Parathyroid adenoma (tissue), 2 donors: ENCODE measurements around the gene NEXN.

Source experiments
- H2AFZ ChIP-seq: fragments of 300-600 bp; sonication (generic); one replicate; pipeline ENCODE4 v1.7.0; 2017; ENCODE audit warnings: antibody characterized with exemption, mild to moderate bottlenecking
- H3K27ac ChIP-seq: fragments of 300-600 bp; sonication (generic); one replicate; pipeline ENCODE4 v1.7.0; 2017
- H3K27me3 ChIP-seq: fragments of 300-600 bp; sonication (generic); one replicate; pipeline ENCODE4 v1.7.0; 2017; ENCODE audit warnings: low read length; ENCODE audit not compliant: control insufficient read depth, insufficient read depth
- H3K36me3 ChIP-seq: fragments of 300-600 bp; sonication (generic); one replicate; pipeline ENCODE4 v1.7.0; 2017; ENCODE audit warnings: low read length; ENCODE audit not compliant: control insufficient read depth, insufficient read depth
- H3K4me1 ChIP-seq: fragments of 300-600 bp; sonication (generic); one replicate; pipeline ENCODE4 v1.7.0; 2017; ENCODE audit warnings: control low read depth
- H3K4me2 ChIP-seq: fragments of 300-600 bp; sonication (generic); one replicate; pipeline ENCODE4 v1.7.0; 2017; ENCODE audit warnings: low read length
- H3K4me3 ChIP-seq: fragments of 300-600 bp; sonication (generic); one replicate; pipeline ENCODE4 v1.7.0; 2017; ENCODE audit warnings: low read depth, low read length
- H3K79me2 ChIP-seq: fragments of 300-600 bp; sonication (generic); one replicate; pipeline ENCODE4 v1.7.0; 2017; ENCODE audit warnings: control low read depth
- H3K9ac ChIP-seq: fragments of 300-600 bp; sonication (generic); one replicate; pipeline ENCODE4 v1.7.0; 2017; ENCODE audit warnings: mild to moderate bottlenecking
- H3K9me3 ChIP-seq: fragments of 300-600 bp; sonication (generic); one replicate; pipeline ENCODE4 v1.7.0; 2017; ENCODE audit warnings: low read length; ENCODE audit not compliant: control insufficient read depth
- TF ChIP-seq, protein P1 (sequence below): fragments of 300-600 bp; sonication (generic); IDR thresholded peaks from one replicate; pipeline ENCODE4 v1.7.0; 2017; ENCODE audit warnings: antibody characterized with exemption, mild to moderate bottlenecking
- donor health status: primary hyperparathyroidism.

The NEXN gene

DNA sequence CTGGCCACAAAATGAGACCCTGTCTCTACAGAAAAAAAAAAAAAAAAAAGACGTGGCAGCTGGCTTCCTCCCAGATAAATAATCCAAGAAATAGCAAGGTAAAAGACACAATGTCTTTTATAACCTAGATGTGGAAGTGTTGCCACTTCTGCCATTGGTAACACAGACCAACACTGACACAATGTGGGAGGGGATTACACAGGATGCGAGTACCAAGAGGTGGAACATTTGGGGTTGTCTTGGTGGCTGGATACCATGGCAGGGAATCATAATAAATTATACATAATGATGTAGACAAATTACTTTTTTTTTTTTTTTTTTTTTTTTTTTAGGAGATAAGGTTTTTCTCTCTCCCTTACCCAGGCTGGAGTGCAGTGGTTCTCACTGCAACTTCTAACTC lies 6.0 kb upstream of the NEXN start:
- Histone ChIP-seq H3K36me3 (no peaks in the 10 kb centered on the region), H3K27ac (no peak overlapping the region), H3K9ac (no peak overlapping the region), H2AFZ (no peak overlapping the region), H3K79me2 (no peaks in the 10 kb centered on the region), H3K4me2 (no peak overlapping the region), H3K4me1 (no peaks in the 10 kb centered on the region), H3K9me3 (no peaks in the 10 kb centered on the region), H3K27me3 (no peaks in the 10 kb centered on the region), H3K4me3 (no peak overlapping the region)
- TF ChIP-seq, protein P1, sequence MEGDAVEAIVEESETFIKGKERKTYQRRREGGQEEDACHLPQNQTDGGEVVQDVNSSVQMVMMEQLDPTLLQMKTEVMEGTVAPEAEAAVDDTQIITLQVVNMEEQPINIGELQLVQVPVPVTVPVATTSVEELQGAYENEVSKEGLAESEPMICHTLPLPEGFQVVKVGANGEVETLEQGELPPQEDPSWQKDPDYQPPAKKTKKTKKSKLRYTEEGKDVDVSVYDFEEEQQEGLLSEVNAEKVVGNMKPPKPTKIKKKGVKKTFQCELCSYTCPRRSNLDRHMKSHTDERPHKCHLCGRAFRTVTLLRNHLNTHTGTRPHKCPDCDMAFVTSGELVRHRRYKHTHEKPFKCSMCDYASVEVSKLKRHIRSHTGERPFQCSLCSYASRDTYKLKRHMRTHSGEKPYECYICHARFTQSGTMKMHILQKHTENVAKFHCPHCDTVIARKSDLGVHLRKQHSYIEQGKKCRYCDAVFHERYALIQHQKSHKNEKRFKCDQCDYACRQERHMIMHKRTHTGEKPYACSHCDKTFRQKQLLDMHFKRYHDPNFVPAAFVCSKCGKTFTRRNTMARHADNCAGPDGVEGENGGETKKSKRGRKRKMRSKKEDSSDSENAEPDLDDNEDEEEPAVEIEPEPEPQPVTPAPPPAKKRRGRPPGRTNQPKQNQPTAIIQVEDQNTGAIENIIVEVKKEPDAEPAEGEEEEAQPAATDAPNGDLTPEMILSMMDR: no peak

DNA sequence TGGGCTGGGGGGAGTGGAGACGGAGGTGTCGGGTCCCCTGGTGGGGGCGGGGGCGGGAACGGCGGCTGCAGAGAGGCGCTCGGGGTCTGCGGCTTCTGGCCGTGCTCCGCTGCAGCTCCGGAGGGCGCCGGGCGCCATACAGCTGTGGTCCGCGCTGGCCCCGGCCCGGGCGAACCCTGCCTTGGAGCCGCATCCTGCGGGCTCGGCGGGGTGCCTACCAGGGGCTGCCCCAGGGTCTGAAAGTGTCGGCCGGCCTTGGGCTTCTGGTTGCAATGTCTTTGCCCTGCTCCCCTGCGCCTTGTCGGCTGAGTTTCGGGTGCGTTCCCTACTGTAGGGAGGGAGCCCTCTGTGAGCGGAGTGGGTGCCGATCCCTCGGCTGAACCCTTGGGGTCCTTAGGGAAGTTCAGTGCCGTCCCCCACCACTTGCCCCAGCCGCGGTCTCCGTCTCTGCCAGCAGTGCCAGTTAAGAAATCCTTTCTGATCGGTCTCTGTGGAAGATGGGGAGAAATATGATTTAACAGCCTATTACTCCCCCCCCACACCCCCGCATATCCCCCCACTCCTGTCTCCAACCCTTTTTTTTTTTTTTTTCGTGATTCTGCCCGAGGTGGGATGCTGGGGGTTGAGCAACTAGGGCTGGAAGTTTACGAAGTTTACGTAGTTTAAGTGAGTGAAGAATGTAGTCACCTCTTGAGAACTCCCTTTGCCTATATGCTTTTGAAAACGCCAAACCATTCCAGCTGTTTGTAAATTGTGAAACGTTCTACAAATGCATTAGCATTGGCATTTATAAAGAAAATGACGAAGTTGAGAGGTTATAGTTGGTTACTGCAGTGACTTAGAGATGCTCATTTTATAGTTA lies 588 bp downstream of the NEXN start:
- Histone ChIP-seq H3K9me3 (no peaks in the 10 kb centered on the region), H3K9ac (no peak overlapping the region), H2AFZ (peak overlapping the region; percentile 87), H3K4me1 (no peaks in the 10 kb centered on the region), H3K27me3 (no peaks in the 10 kb centered on the region), H3K79me2 (no peaks in the 10 kb centered on the region), H3K4me2 (peak overlapping the region; percentile 79), H3K27ac (peak overlapping the region; percentile 53), H3K36me3 (no peaks in the 10 kb centered on the region), H3K4me3 (peak overlapping the region; percentile 66)
- TF ChIP-seq, protein P1: no peak

DNA sequence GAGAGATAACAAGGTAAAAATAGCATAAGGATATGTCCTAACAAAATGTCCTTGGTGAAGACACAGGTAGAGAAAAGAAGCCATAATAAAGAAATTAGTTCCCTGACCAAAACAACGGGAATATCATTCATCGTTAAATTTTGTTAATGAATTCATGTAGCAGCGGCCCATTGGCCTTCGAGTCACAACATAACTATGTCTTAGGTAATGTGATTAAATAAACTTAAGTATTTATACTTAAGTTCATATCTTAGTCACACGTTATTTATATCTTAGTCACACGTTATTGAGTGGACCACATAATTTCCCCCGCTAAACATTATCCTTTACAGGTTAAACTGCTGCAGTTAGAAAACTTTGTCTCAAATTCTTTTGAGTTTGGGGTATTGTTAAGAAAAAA lies 1.2 kb downstream of the NEXN start:
- TF ChIP-seq, protein P1: no peak
- H2AFZ ChIP-seq: peak overlapping the region; percentile 87
- H3K36me3 ChIP-seq: no peaks in the 10 kb centered on the region
- no peaks in the 10 kb centered on the region for H3K4me1 ChIP-seq
- no peaks in the 10 kb centered on the region for H3K27me3 ChIP-seq
- H3K4me2 ChIP-seq: peak overlapping the region; percentile 79
- peak overlapping the region; percentile 66 for H3K4me3 ChIP-seq
- H3K9ac ChIP-seq: no peak overlapping the region
- H3K27ac ChIP-seq: no peak overlapping the region
- H3K9me3 ChIP-seq: no peaks in the 10 kb centered on the region
- no peaks in the 10 kb centered on the region for H3K79me2 ChIP-seq

DNA sequence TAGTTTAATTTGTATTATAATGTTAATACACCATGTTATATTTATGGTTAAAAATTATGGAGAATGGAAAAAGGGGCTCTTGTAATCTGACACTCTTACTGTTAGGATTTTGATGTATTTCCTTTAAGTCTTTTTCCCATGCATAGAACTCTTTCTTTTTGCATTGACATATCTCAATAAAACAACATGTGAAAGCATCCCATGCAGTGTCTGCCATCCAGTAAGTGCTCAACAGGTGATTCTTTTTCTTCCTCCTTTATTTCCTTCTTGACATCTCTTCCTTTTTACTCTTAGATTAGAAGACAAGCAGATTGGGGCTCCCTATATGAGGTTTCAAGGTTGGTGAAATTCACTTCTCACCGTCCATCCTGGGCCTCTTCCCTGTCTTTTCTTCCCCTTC lies 2.8 kb downstream of the NEXN start:
- Histone ChIP-seq H3K9me3 (no peaks in the 10 kb centered on the region), H3K4me3 (no peak overlapping the region), H3K9ac (no peak overlapping the region), H2AFZ (no peak overlapping the region), H3K27me3 (no peaks in the 10 kb centered on the region), H3K36me3 (no peaks in the 10 kb centered on the region), H3K4me2 (no peak overlapping the region), H3K27ac (no peak overlapping the region), H3K4me1 (no peaks in the 10 kb centered on the region), H3K79me2 (no peaks in the 10 kb centered on the region)
- TF ChIP-seq, protein P1: no peak
